BLaER1 (cell line): ENCODE data around the gene OR2M5.

ENCODE experiments used
- H3K27ac ChIP-seq: shearing (Covaris generic); formaldehyde crosslinking; 2 replicates; pipeline ENCODE4 v1.8.1; 2022
- H3K27me3 ChIP-seq: shearing (Covaris generic); formaldehyde crosslinking; 2 replicates; pipeline ENCODE4 v1.8.1; 2022
- H3K36me3 ChIP-seq: shearing (Covaris generic); formaldehyde crosslinking; 2 replicates; pipeline ENCODE4 v1.8.1; 2022
- H3K4me1 ChIP-seq: shearing (Covaris generic); formaldehyde crosslinking; 2 replicates; pipeline ENCODE4 v1.8.1; 2022
- H3K4me2 ChIP-seq: shearing (Covaris generic); formaldehyde crosslinking; 2 replicates; pipeline ENCODE4 v1.8.1; 2022
- H3K4me3 ChIP-seq: shearing (Covaris generic); formaldehyde crosslinking; 2 replicates; pipeline ENCODE4 v1.8.1; 2022
- H3K9ac ChIP-seq: shearing (Covaris generic); formaldehyde crosslinking; 2 replicates; pipeline ENCODE4 v1.8.1; 2022
- H3K9me3 ChIP-seq: shearing (Covaris generic); formaldehyde crosslinking; 2 replicates; pipeline ENCODE4 v1.8.1; 2022
- H4K20me1 ChIP-seq: shearing (Covaris generic); formaldehyde crosslinking; 2 replicates; pipeline ENCODE4 v1.8.1; 2022
- Cebpa-rat ChIP-seq: shearing (Covaris generic); IDR thresholded peaks from 2 replicates; pipeline ENCODE4 v1.8.1; 2022

OR2M5 gene

DNA sequence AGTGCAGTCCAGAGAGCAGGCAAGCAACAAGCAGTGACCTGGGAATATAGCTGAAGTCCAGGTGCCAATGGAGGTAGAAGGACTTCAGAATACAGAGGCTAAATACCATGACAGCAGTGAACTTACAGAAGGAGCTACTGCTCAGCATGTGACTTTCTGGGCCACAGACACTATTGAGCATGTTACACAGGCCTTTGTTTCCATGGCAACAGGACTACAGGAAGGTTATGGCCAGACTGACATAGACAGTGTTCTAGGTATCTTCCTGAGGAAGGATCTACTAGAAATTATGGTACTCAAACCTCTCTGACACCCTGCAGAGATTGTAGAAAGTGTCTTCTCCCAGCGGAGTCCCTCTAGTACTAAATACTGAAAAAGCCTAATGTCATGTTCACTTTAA is 11.0 kb downstream of the OR2M5 start:
- H3K4me1 ChIP-seq = peaks cover 5% of the 10 kb centered on the region; the same call in 1 of the 2 replicates
- no peaks in the 10 kb centered on the region for H4K20me1 ChIP-seq
- no peak overlapping the region for H3K4me2 ChIP-seq
- H3K27ac ChIP-seq = no peak overlapping the region
- no peak overlapping the region for H3K4me3 ChIP-seq
- H3K27me3 ChIP-seq = no peaks in the 10 kb centered on the region
- H3K36me3 ChIP-seq = no peaks in the 10 kb centered on the region
- no peaks in the 10 kb centered on the region for H3K9me3 ChIP-seq
- H3K9ac ChIP-seq = no peak overlapping the region
- no peak for TF ChIP-seq Cebpa-rat

GRCh38 chr1:248158758-248159157 is 13.8 kb downstream of the OR2M5 start:
- no peaks in the 10 kb centered on the region for H3K9me3 ChIP-seq
- H3K4me3 ChIP-seq = no peak overlapping the region
- H3K4me2 ChIP-seq = no peak overlapping the region
- no peak overlapping the region for H3K27ac ChIP-seq
- H3K27me3 ChIP-seq = no peaks in the 10 kb centered on the region
- no peak for TF ChIP-seq Cebpa-rat
- no peaks in the 10 kb centered on the region for H4K20me1 ChIP-seq
- no peak overlapping the region for H3K9ac ChIP-seq
- no peaks in the 10 kb centered on the region for H3K4me1 ChIP-seq
- H3K36me3 ChIP-seq = no peaks in the 10 kb centered on the region

GRCh38 chr1:248164031-248164430 is 19.1 kb downstream of the OR2M5 start:
- Histone ChIP-seq H3K9ac (no peak overlapping the region), H4K20me1 (no peaks in the 10 kb centered on the region), H3K27ac (no peak overlapping the region), H3K4me2 (no peak overlapping the region), H3K9me3 (no peaks in the 10 kb centered on the region; the same call in 1 of the 2 replicates), H3K4me3 (no peak overlapping the region), H3K27me3 (no peaks in the 10 kb centered on the region), H3K4me1 (no peaks in the 10 kb centered on the region), H3K36me3 (no peaks in the 10 kb centered on the region)
- no peak for TF ChIP-seq Cebpa-rat

DNA sequence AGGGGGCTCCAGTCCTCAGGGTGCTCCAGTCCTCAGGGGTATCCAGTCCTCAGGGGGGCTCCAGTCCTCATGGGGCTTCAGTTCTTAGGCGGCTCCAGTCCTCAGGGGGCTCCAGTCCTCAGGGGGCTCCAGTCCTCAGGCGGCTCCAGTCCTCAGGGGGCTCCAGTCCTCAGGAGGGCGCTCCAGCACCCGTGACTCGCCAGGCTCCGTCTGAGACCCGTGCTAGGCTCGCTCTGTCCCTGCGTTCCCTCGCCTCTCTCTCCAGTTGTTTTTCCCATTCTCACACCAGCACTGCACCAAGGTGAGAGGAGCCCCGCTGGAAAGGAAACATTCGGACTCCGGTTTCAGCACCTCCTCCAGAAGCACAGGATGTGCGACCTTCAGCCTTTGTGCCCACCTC is 20.2 kb downstream of the OR2M5 start:
- no peak overlapping the region for H3K9ac ChIP-seq
- no peaks in the 10 kb centered on the region for H4K20me1 ChIP-seq
- no peaks in the 10 kb centered on the region for H3K4me1 ChIP-seq
- no peak for TF ChIP-seq Cebpa-rat
- H3K27ac ChIP-seq = no peak overlapping the region
- H3K9me3 ChIP-seq = no peaks in the 10 kb centered on the region; the same call in 1 of the 2 replicates
- no peaks in the 10 kb centered on the region for H3K36me3 ChIP-seq
- no peaks in the 10 kb centered on the region for H3K27me3 ChIP-seq
- H3K4me2 ChIP-seq = no peak overlapping the region
- no peak overlapping the region for H3K4me3 ChIP-seq

- Histone ChIP-seq H3K27ac (no peak within 1 kb of the TSS), H4K20me1 (no peaks in the 10 kb centered on the region), H3K4me1 (no peaks in the 10 kb centered on the region), H3K4me3 (no peak within 1 kb of the TSS), H3K27me3 (no peaks in the 10 kb centered on the region), H3K9me3 (no peaks in the 10 kb centered on the region), H3K4me2 (no peak within 1 kb of the TSS), H3K9ac (no peak within 1 kb of the TSS), H3K36me3 (no peaks in the 10 kb centered on the region)
- TF ChIP-seq Cebpa-rat = no peak
These were observed 29.6 kb downstream of the OR2M5 start, which contains the start of gene OR2M2 for GRCh38 chr1:248174521-248174920. Gene OR2M2, plus strand, starts transcription at chr1:248174821. Its CDS starts 5,165 bp downstream, at chr1:248179986.

DNA sequence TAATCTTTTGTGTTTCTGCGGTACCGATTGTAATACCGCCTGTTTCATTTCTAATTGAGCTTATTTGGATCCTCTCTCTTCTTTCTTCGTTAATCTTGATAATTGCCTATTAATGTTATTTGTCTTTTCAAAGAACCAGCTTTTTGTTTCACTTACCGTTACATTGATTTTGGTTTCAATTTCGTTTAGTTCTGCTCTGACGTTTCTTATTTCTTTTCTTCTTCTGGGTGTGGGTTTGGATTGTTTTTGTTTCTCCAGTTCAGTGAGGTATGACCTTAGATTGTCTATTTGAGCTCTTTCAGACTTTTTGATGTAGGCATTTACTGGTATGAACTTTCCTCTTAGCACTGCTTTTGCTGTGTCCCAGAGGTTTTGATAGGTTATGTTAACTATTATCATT is 39.0 kb downstream of the OR2M5 start:
- no peaks in the 10 kb centered on the region for H3K36me3 ChIP-seq
- H3K27ac ChIP-seq = no peak overlapping the region
- H3K4me1 ChIP-seq = no peaks in the 10 kb centered on the region
- H3K4me2 ChIP-seq = no peak overlapping the region
- H4K20me1 ChIP-seq = no peaks in the 10 kb centered on the region
- H3K27me3 ChIP-seq = no peaks in the 10 kb centered on the region
- no peak overlapping the region for H3K4me3 ChIP-seq
- TF ChIP-seq Cebpa-rat = no peak
- no peak overlapping the region for H3K9ac ChIP-seq
- H3K9me3 ChIP-seq = no peaks in the 10 kb centered on the region

GRCh38 chr1:248187363-248187762 is 42.4 kb downstream of the OR2M5 start:
- Histone ChIP-seq H4K20me1 (no peaks in the 10 kb centered on the region), H3K27ac (no peak overlapping the region), H3K9ac (no peak overlapping the region), H3K27me3 (no peaks in the 10 kb centered on the region), H3K36me3 (no peaks in the 10 kb centered on the region), H3K4me3 (no peak overlapping the region), H3K9me3 (no peaks in the 10 kb centered on the region), H3K4me2 (no peak overlapping the region), H3K4me1 (no peaks in the 10 kb centered on the region)
- TF ChIP-seq Cebpa-rat = no peak

- no peak overlapping the region for H3K9ac ChIP-seq
- no peak overlapping the region for H3K4me2 ChIP-seq
- H3K36me3 ChIP-seq = no peaks in the 10 kb centered on the region
- no peaks in the 10 kb centered on the region for H3K4me1 ChIP-seq
- no peak for TF ChIP-seq Cebpa-rat
- H4K20me1 ChIP-seq = no peaks in the 10 kb centered on the region
- H3K9me3 ChIP-seq = peaks cover 13% of the 10 kb centered on the region; the same call in 1 of the 2 replicates
- H3K27ac ChIP-seq = no peak overlapping the region
- no peak overlapping the region for H3K4me3 ChIP-seq
- no peaks in the 10 kb centered on the region for H3K27me3 ChIP-seq
These were observed 44.1 kb downstream of the OR2M5 start for GRCh38 chr1:248189026-248189425.

DNA sequence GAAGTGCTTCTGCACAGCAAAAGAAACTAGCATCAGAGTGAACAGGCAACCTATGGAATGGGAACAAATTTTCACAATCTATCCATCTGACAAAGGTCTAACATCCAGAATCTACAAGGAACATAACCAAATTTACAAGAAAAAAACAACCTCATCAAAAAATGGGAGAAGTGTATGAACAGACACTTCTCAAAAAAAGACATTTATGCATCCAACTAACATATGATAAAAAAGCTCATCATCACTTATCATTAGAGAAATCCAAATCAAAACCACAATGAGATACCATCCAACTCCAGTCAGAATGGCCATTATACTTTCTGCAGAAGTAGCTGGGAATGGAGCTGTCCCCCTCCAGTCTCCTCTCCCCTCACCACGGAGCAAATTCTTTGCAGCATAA is 49.2 kb downstream of the OR2M5 start:
- Histone ChIP-seq H4K20me1 (no peaks in the 10 kb centered on the region), H3K36me3 (no peaks in the 10 kb centered on the region), H3K4me3 (no peak overlapping the region), H3K9ac (no peak overlapping the region), H3K27me3 (no peaks in the 10 kb centered on the region), H3K4me2 (no peak overlapping the region), H3K4me1 (no peaks in the 10 kb centered on the region), H3K9me3 (peaks cover 20% of the 10 kb centered on the region; the same call in 1 of the 2 replicates), H3K27ac (no peak overlapping the region)
- TF ChIP-seq Cebpa-rat = no peak
